Measurements from ENCODE around the gene MYL7. TPM values are rescaled to one million over a fixed set of nuclear protein-coding genes. Genes with fewer than 3 reads are reported as not detected.
A peak's percentile ranks its signal among the peaks of the same experiment; 100 is the strongest.

The MYL7 gene
- not detected for polyA plus RNA-seq (ENCODE audit: low read depth in 6 of 6)

- Mint-ChIP-seq H3K9me3 (no peaks in the 10 kb centered on the region), H3K36me3 (no peaks in the 10 kb centered on the region), H3K4me1 (peaks cover 6 to 12% (median 9%) of the 10 kb centered on the region in 3 donors), H3K27me3 (peaks cover 0 to 12% (median 0%) of the 10 kb centered on the region in 3 donors), H3K27ac (peak within 1 kb of the TSS in 2 of 6 donors; percentile 10 to 36), H3K4me3 (peak within 1 kb of the TSS in 1 of 8 donors; percentile 61)
- ATAC-seq (ENCODE audit: low read depth in 2 of 2) (no peak), DNase-seq (no peak)
Measured at GRCh38 chr7:44141221-44141850, at the start of gene MYL7. MYL7 (minus strand) TSS chr7:44141332; CDS start chr7:44141305, 27 bp downstream.

GRCh38 chr7:44189993-44190872 is 49.1 kb upstream of the MYL7 start:
- no peak overlapping the region for H3K4me3 Mint-ChIP-seq

GRCh38 chr7:44189286-44189992 is 48.3 kb upstream of the MYL7 start, which contains the start of gene GCK:
GCK (minus strand) TSS chr7:44189439; CDS start chr7:44188953, 486 bp downstream.
- H3K27me3 Mint-ChIP-seq, result peaks cover 0 to 29% (median 22%) of the 10 kb centered on the region in 3 donors
- no peaks in the 10 kb centered on the region for H3K36me3 Mint-ChIP-seq
- no peak for DNase-seq
- H3K4me1 Mint-ChIP-seq, result peaks cover 0 to 5% (median 0%) of the 10 kb centered on the region in 3 donors
- H3K9me3 Mint-ChIP-seq, result no peaks in the 10 kb centered on the region
- H3K4me3 Mint-ChIP-seq, result no peak within 1 kb of the TSS
- no peak for ATAC-seq (ENCODE audit: low read depth in 2 of 2)
- H3K27ac Mint-ChIP-seq, result no peak within 1 kb of the TSS

More at GRCh38 chr7:44189993-44190872, 49.1 kb upstream of the MYL7 start:
- Mint-ChIP-seq H3K27ac (no peak overlapping the region), H3K4me1 (no peaks in the 10 kb centered on the region), H3K36me3 (no peaks in the 10 kb centered on the region), H3K27me3 (peaks cover 0 to 29% (median 22%) of the 10 kb centered on the region in 3 donors), H3K9me3 (no peaks in the 10 kb centered on the region)
- DNase-seq (no peak), ATAC-seq (ENCODE audit: low read depth in 2 of 2) (no peak)

DNA sequence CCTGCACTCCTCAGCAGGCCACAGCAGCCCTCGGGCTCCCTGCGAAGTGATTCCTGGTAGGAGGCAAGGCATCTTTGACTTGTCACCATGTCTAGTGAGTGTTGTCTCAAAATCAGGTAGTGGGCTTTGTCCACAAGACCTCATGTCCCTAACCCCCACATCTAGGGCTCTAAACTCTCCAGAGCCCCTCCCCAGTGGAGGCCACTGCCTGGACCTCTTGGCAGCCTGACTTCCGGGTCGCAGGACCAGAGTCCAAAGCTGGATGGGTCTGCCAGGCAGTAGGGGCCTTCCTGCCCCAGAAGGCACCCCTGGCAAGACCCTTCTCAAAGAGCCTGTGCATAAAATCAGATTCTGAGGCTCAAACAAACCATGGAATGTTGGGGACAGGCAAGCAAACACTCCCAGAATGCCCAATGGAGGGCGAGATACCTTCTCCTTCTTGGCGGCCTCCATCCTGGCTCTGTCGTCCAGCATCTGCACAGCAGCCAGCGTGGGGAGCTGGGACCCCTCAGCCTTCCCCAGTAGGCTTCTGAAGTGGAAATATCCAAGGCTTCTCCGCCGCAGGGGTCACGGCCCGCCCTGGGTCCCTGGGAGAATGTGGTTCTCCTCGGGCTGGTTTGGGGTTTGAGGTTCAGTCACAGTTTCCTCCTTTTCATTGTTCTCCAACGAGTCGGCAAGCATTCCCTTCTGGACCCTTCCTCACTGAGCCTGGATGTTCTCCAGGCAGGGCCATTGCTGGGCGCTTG is 47.5 kb upstream of the MYL7 start:
- peaks cover 0 to 5% (median 0%) of the 10 kb centered on the region in 3 donors for H3K4me1 Mint-ChIP-seq
- peaks cover 0 to 1% (median 0%) of the 10 kb centered on the region in 7 donors for H3K9me3 Mint-ChIP-seq
- H3K27ac Mint-ChIP-seq, result no peak overlapping the region
- DNase-seq, result no peak
- H3K4me3 Mint-ChIP-seq, result no peak overlapping the region
- ATAC-seq (ENCODE audit: low read depth in 2 of 2), result no peak
- peaks cover 0 to 25% (median 19%) of the 10 kb centered on the region in 3 donors for H3K27me3 Mint-ChIP-seq
- no peaks in the 10 kb centered on the region for H3K36me3 Mint-ChIP-seq

DNA sequence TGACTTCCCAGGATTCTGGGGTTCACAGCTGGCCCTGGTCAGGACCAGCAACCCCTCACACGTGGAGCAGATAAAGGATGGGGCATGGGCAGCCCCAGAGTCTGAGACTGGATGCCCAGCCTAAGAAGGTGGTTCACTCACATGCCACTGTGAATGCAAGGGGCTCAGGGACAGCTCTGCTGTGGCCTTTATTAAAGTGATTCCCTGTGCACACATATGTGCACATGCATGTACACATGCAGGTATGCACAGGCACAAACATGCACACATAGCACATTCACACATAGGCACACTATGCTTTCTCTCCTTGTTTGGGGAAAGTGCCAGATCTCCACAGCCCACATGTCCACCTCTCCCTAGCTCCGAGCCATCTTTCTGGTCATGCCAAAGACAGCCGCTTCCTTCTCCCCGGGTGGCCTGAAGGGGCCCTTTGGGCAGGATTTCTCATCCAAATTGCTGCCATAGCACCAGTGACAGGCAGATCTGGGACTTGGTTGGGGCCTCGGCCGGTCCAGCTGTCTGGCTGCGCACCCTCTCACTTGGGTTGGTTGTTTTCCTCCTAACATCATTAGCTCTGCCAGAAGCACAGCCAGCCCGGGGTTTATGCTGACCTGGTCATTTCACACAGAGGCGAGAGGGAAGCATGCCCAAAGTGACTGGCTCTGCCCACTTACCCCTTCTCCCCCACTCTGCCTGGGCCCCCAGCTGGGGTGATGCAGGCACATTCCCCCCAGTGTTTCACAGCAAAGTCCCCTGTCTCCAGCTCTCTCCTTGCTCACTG is 46.7 kb upstream of the MYL7 start:
- Mint-ChIP-seq H3K36me3 (no peaks in the 10 kb centered on the region), H3K4me3 (no peak overlapping the region), H3K4me1 (peaks cover 0 to 5% (median 0%) of the 10 kb centered on the region in 3 donors), H3K27me3 (peaks cover 0 to 17% (median 11%) of the 10 kb centered on the region in 3 donors), H3K9me3 (peaks cover 0 to 5% (median 3%) of the 10 kb centered on the region in 7 donors), H3K27ac (no peak overlapping the region)
- ATAC-seq (ENCODE audit: low read depth in 2 of 2) (no peak), DNase-seq (no peak)

DNA sequence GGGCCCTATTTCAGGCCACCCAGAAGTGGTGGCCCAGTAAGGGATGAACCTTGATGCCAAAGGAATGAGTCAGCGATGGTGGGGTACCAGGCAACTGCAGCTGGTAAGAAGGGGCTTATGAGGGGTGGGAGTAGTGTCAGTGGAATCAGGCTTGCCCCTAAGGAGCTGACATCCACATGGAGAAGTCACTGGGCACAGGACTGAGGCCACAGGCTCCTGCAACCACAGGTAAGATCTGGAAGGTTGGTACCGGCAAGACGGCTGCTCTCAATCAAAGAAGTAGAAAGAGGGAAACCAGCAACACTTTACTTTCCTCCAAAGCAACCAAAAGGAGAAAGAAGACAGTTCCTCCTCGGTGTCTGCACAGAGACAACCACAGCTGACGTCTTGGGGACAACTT is 45.6 kb upstream of the MYL7 start:
- Mint-ChIP-seq H3K4me3 (no peak overlapping the region), H3K9me3 (peaks cover 0 to 14% (median 5%) of the 10 kb centered on the region in 7 donors), H3K4me1 (peaks cover 0 to 5% (median 0%) of the 10 kb centered on the region in 3 donors), H3K27ac (no peak overlapping the region), H3K36me3 (no peaks in the 10 kb centered on the region), H3K27me3 (peaks cover 0 to 16% (median 8%) of the 10 kb centered on the region in 3 donors)
- no peak for ATAC-seq (ENCODE audit: low read depth in 2 of 2)
- DNase-seq, result no peak

GRCh38 chr7:44185729-44186128 is 44.6 kb upstream of the MYL7 start:
- no peak overlapping the region for H3K4me3 Mint-ChIP-seq
- peaks cover 0 to 5% (median 0%) of the 10 kb centered on the region in 3 donors for H3K4me1 Mint-ChIP-seq
- DNase-seq, result no peak
- peaks cover 0 to 14% (median 5%) of the 10 kb centered on the region in 7 donors for H3K9me3 Mint-ChIP-seq
- ATAC-seq (ENCODE audit: low read depth in 2 of 2), result no peak
- no peaks in the 10 kb centered on the region for H3K36me3 Mint-ChIP-seq
- peak overlapping the region in 1 of 6 donors; percentile 24 for H3K27ac Mint-ChIP-seq
- H3K27me3 Mint-ChIP-seq, result peaks cover 0 to 20% (median 2%) of the 10 kb centered on the region in 3 donors

DNA sequence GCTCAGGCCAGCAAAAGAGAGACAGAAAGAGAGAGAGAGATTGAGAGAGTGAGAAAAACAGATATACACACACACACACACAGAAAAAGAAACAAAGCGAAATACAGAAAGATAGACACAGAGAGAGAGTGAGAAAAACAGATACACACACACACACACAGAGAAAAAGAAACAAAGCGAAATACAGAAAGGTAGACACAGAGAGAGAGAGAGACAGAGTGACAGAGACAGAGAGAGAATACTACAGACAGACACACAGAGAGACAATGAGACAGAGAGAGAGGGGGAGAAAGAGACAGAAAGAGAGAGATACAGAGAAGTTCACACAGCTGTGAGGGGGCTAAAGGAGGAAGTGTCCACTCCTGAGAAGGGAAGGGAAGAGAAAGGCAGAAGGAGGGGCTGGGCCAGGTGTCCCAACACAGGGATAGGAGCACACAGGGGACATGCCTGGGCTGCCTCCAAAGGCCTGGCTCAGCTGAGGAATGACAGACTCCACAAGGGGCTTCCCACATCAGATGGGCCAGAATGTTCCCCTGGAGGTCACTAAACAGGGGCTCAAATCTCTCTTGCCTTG is 43.8 kb upstream of the MYL7 start:
- ATAC-seq (ENCODE audit: low read depth in 2 of 2) (no peak), DNase-seq (no peak)
- H3K9me3 Mint-ChIP-seq, result peaks cover 0 to 14% (median 5%) of the 10 kb centered on the region in 7 donors
- H3K36me3 Mint-ChIP-seq, result no peaks in the 10 kb centered on the region
- H3K4me3 Mint-ChIP-seq, result no peak overlapping the region
- H3K27me3 Mint-ChIP-seq, result peaks cover 0 to 21% (median 0%) of the 10 kb centered on the region in 3 donors
- H3K4me1 Mint-ChIP-seq, result peaks cover 0 to 5% (median 0%) of the 10 kb centered on the region in 3 donors
- peak overlapping the region in 1 of 6 donors; percentile 14 for H3K27ac Mint-ChIP-seq

DNA sequence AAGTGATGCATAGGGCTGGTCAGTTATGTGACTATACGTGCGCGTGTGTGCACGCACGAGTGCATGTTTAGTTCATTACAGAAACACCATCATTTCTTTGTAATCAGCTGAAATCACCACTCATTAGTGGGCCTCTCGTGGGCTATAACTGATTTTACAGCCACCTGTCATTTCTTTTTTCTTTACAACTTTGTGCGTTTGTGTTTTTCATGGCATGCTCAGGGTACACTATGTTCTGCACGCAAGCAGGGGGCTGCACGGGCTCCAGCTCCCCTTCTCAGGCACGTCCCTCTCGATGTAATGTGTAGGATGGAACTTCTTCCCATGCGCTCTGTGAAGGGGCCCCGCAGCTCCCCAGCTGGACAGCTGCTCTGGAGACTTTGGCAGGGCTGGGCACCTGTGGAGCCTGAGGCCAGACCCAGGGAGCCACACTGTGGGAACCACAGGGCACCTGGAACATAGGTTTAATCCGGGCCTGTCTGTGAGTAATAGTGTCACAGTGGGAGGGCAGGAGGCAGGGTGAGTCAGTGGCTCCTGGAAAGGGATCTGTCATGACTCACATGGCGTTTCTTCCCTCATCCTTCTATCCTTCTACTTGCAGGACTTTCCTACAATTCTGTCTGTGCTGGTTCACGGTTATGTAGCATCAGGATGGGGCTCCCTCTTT is 43.2 kb upstream of the MYL7 start:
- no peaks in the 10 kb centered on the region for H3K36me3 Mint-ChIP-seq
- H3K9me3 Mint-ChIP-seq, result peaks cover 0 to 14% (median 5%) of the 10 kb centered on the region in 7 donors
- peak overlapping the region in 1 of 8 donors; percentile 32 for H3K4me3 Mint-ChIP-seq
- H3K27me3 Mint-ChIP-seq, result peaks cover 0 to 22% (median under 1%) of the 10 kb centered on the region in 3 donors
- DNase-seq (no peak), ATAC-seq (ENCODE audit: low read depth in 2 of 2) (no peak)
- no peak overlapping the region for H3K27ac Mint-ChIP-seq
- peaks cover 0 to 5% (median 0%) of the 10 kb centered on the region in 3 donors for H3K4me1 Mint-ChIP-seq

DNA sequence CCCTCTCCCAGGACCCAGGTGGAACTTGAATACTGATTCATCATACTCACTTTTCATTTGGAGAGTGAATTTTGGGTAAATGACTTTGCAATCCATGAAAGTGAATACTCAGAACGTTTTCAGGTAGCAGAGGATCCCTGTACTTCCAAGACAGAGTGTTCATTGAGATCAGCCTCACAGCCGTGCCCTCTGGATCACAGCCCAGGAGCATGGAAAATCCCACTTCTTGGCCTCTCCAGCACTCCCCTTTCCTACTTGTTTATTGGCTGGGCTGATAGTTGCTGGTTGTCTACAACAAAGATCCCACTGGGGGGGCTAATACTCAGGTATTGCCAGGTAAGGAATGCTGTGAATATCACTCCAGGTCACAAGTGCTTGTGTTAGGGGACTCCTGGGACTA is 42.3 kb upstream of the MYL7 start:
- DNase-seq, result no peak
- Mint-ChIP-seq H3K27me3 (peaks cover 0 to 26% (median 6%) of the 10 kb centered on the region in 3 donors), H3K4me3 (no peak overlapping the region), H3K9me3 (peaks cover 0 to 14% (median 5%) of the 10 kb centered on the region in 7 donors), H3K27ac (no peak overlapping the region), H3K36me3 (no peaks in the 10 kb centered on the region), H3K4me1 (peaks cover 0 to 5% (median 0%) of the 10 kb centered on the region in 3 donors)
- no peak for ATAC-seq (ENCODE audit: low read depth in 2 of 2)

DNA sequence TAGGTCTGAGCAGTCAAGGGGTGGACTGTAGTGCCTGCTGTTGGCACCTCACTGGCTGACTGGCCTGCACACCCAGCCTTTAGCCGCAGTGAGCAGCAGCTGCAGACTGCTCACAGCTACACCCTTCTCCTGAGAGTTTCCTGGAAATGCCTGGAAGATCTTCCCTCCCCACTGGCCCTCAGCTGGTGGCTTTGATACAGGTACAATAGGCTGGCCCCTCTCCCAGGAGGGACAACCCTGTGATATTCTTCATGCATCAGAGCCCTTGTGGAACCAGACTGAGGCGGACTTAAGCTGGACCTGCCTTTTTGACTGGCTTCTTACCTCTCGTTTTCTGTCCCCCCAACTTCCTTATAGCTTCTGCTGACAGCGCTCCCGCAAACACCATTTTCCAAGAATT is 41.7 kb upstream of the MYL7 start:
- Mint-ChIP-seq H3K27me3 (peaks cover 5 to 21% (median 9%) of the 10 kb centered on the region in 3 donors), H3K9me3 (peaks cover 0 to 14% (median 5%) of the 10 kb centered on the region in 7 donors), H3K4me1 (peaks cover 0 to 5% (median 0%) of the 10 kb centered on the region in 3 donors), H3K27ac (no peak overlapping the region), H3K36me3 (no peaks in the 10 kb centered on the region), H3K4me3 (no peak overlapping the region)
- DNase-seq, result no peak
- no peak for ATAC-seq (ENCODE audit: low read depth in 2 of 2)

Measured in naive B cell (primary cell).